ENCODE results near the gene TEKT2.

Gene TEKT2

DNA sequence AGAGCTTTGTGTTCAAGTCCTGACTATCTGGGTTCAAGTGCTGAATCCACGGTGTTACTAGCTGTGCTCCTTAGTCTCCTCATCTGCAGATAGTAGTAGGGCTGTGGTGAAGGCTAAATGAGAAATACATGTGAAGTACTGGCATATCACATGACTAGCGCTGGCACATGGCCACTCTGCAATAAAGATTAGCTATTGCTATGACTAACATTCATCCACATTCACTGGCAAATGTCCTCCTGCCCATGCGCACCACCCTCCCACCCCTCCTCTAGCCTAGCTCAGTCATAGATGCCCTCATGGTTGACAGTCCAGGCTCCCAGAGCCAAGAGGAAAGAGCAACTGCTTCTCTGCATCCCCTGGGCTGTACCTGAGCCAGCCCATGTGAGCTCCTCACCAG, 49.6 kb downstream of the TEKT2 start:
- FAIRE-seq, result no peak

DNA sequence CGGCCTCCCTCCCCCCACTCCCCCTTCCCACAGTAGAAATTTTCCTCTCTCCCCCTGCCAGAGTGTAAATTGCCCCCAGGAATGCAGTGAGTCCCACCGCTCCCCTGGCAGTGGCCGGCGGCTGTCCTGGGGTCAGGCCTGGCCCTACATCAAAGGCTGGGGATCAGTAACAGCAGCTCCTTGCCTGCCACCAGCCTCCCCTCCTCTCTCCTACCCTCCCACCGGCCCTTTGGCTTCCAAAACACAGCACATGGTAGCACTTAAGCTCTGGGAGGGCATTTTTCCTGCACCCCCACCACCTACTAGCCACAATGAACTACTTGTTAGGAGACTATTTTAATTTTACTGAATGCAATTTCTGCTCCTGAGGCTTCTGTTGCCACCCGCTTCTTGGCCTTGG, 50.1 kb downstream of the TEKT2 start:
- FAIRE-seq, result no peak

DNA sequence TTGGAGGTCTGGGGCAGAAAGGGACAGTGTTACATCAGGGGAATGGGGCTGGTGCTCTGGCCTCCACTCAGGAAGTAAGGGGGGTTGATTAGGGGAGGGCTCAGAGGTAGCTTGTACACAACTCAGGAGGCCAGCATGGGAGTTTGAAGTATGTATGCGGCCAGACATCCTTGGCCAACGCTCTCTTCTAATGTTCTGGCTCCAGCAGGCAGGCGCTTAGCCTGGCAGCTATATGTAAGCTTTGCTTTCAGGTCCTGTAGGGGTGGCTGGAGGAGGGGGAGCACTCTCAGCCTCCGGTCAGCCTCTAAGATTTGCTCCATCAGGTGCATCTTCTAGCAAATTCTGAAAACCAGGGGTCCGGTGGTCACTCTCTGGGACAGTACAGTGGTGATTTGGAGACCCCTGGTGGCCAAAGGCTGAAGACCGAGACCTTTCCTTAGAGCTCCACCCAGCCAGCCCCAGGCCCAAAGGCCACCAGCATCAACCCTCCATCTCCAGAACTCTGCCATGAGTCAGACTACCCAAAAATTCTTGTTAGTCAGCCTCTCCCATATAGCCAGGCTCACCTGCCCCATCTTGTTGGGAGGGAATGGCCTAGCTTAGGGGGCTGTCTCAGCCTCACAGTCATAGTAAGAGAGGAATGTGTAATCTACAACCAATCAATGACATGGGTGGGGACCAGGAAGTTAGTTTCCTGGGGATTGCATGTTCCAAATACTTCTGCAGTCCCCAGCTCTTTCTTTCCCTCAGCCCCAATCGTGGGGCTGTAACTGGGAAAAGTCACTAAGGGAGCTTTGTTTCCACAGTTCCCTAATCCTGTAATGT, 50.8 kb downstream of the TEKT2 start:
- FAIRE-seq, result no peak

DNA sequence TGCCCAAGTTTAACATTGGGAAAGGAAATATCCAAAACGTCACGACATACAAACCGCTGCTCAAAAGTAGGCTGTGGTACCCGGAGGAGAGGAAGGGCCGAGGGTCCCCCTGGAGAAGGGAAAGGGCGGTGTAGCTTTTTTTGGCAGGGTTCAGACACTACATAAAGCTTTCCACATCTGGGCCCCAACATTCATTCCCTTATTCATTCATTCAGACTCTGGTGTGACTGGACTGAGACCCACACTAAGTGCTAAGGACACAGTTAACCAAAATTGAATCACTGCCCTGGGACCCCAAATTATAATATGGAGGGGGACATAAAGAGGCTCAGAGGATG, 51.4 kb downstream of the TEKT2 start:
- no peak for FAIRE-seq

DNA sequence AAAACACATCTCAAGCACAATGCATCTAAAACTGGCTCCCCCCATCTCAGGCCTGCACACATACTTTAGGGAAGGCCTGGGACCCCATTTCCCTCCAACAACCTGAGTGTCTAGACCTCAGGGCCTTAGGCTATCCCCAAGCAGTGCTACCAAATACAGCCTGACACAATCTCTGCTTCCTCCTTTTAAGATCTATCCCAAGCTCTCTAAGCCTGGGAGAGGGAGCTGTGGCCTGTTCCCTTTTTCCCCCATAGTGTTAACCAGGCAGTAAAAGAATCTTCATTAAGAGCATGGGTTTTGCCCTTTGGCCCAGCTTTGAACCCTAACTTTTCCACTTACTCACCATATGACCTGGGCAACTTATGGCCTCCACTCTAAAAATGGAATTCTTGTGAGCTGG, 51.9 kb downstream of the TEKT2 start:
- no peak for FAIRE-seq

DNA sequence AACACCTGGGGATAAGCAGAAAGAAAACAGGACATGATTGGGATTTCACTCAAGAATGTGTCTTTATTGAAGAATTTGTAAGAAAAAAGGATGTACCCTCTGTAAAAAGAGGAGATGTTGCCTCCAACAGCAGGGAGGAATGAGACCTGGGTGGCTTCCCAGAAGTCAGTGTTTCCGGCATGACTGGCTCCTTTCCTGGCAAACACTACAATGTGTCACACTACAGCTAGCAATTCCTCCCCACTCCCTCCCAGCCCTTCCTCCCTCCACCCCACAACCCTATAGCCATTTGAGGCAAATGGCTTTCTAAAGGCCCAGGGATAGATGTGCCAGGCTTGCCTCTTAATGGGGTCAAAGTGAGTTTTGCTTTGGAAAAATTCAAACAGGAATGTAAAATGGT, 52.6 kb downstream of the TEKT2 start:
- FAIRE-seq, result no peak

DNA sequence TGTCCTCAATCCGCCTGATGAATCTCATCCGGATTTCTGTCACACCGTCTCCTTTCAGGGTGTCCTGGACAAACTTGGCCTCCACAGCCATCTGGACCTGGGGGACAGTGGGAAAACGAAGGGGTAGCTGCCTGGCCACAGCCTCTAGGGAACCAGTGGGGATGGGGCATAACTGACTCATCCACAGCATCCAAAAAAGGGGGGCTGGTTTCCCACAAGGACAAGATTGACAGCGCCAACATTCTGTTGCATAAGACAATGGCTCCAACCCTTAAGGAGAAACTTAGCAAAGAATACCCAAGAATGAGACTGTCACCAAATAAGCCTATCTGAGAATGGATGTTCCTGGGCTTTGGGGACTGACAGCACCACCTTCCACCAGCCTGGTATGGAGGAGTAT, 53.3 kb downstream of the TEKT2 start:
- no peak for FAIRE-seq

DNA sequence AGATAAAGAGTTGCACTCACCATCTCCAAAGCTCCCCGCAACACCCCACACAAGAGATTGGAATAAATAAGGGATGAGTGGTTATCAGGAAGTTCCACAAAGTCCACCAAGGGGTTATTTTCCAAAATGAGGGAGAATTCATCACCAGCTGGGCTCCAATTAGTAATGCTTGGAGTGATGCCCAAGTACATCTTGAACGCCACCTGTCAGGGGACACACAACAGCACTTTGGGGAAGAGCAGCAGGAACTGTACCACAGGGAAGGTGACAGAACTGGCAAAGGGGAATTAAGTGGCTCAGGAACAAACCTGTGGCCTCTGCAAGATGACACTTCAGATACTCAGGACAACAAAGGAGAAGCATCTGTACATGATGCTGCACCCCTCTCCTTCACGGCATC, 53.9 kb downstream of the TEKT2 start:
- FAIRE-seq, result no peak
